A549 (cell line): ENCODE data around the gene C17orf107.

ENCODE experiments used
- CEBPB ChIP-seq, 2 experiments: fragments of >200 bp in 1 of 2; sonication (Bioruptor Twin) in 1 of 2; formaldehyde crosslinking in 1 of 2; IDR thresholded peaks; 2 replicates each; pipeline ENCODE4 v1.6.1; 2012 to 2016
- CTCF ChIP-seq: fragments of >200 bp; sonication (Bioruptor Twin); formaldehyde crosslinking; IDR thresholded peaks from 3 replicates; pipeline ENCODE4 v1.5.1; 2016
- EP300 ChIP-seq, 2 experiments: fragments of >200 bp; sonication (Bioruptor Twin); formaldehyde crosslinking; IDR thresholded peaks; 2 replicates in 1 of 2; 3 replicates in 1 of 2; pipeline ENCODE4 v1.6.1; 2016 to 2017
- ESRRA ChIP-seq: fragments of 150-350 bp; IDR thresholded peaks from 2 replicates; pipeline ENCODE4 v1.6.1; 2014; ENCODE audit warnings: mild to moderate bottlenecking, low read length, borderline replicate concordance
- FOSL2 ChIP-seq, 2 experiments: fragments of 450-650 bp in 1 of 2; fragments of >200 bp in 1 of 2; sonication (Bioruptor Twin) in 1 of 2; formaldehyde crosslinking; IDR thresholded peaks; 2 replicates each; pipeline versions ENCODE4 v1.5.0 to v1.6.1; 2016 to 2020; ENCODE audit warnings: mild to moderate bottlenecking in 1 of 2, moderate library complexity in 1 of 2
- HEYL ChIP-seq: fragments of 250-450 bp; sonication (Bioruptor Pico); IDR thresholded peaks from 2 replicates; pipeline ENCODE4 v1.8.0; 2021; ENCODE audit warnings: mild to moderate bottlenecking, moderate library complexity
- MAX ChIP-seq: IDR thresholded peaks from 2 replicates; pipeline ENCODE4 v1.6.1; 2012
- MYC ChIP-seq: IDR thresholded peaks from 2 replicates; pipeline ENCODE4 v1.6.1; 2012; ENCODE audit warnings: mild to moderate bottlenecking, inconsistent platforms, low read length, improper control_type of control experiment, borderline replicate concordance
- POLR2A ChIP-seq: IDR thresholded peaks from 2 replicates; pipeline ENCODE4 v1.6.1; 2012; ENCODE audit warnings: mild to moderate bottlenecking, low read length
- RAD21 ChIP-seq, 2 experiments: fragments of >200 bp in 1 of 2; sonication (Bioruptor Twin) in 1 of 2; formaldehyde crosslinking in 1 of 2; IDR thresholded peaks in 1 of 2; conservative IDR thresholded peaks in 1 of 2; 2 replicates in 1 of 2; 3 replicates in 1 of 2; pipeline ENCODE4 v1.6.1; 2012 to 2018; ENCODE audit warnings: inconsistent platforms in 1 of 2
- REST ChIP-seq: fragments of 200-600 bp; sonication (generic); IDR thresholded peaks from 2 replicates; pipeline ENCODE4 v1.6.1; 2016; ENCODE audit warnings: antibody characterized with exemption, mild to moderate bottlenecking, moderate library complexity

GRCh38 chr17:4858882-4859260 lies 40.5 kb upstream of the C17orf107 start:
- TF ChIP-seq HEYL (CRISPR knock-in tag) (no peak), MYC (no peak), RAD21 (conservative IDR thresholded peaks at IDR 0.05 in 1 of 2, IDR thresholded peaks at IDR 0.05 in 1 of 2) (no peak), ESRRA (no peak), POLR2A (no peak), CTCF (no peak), REST (no peak), EP300 (IDR thresholded peaks at IDR 0.05) (no peak), CEBPB (IDR thresholded peaks at IDR 0.05) (no peak), FOSL2 (IDR thresholded peaks at IDR 0.05) (no peak), FOSL2 (CRISPR knock-in tag; IDR thresholded peaks at IDR 0.05) (no peak), MAX (no peak)
